Measurements from ENCODE around the gene TNFAIP1. TPM values are rescaled to one million over a fixed set of nuclear protein-coding genes. Genes with fewer than 3 reads are reported as not detected.
"Not testable (repeated sequence)": the region's sequence is repeated elsewhere in the genome, so short reads cannot be mapped to it uniquely, and the experiment has no call there.

Gene TNFAIP1, protein sequence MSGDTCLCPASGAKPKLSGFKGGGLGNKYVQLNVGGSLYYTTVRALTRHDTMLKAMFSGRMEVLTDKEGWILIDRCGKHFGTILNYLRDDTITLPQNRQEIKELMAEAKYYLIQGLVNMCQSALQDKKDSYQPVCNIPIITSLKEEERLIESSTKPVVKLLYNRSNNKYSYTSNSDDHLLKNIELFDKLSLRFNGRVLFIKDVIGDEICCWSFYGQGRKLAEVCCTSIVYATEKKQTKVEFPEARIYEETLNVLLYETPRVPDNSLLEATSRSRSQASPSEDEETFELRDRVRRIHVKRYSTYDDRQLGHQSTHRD
- 18.0 and 19.7 TPM in 2 replicates for total RNA-seq (2014; rRNA removed)
- polyA plus RNA-seq (2012), result 24.3 TPM

- DNase-seq (ENCODE audit: low read depth), result peak; percentile 100
Measured at GRCh38 chr17:28335201-28335958, at the start of gene TNFAIP1, which contains the start of gene IFT20. TSS of gene TNFAIP1 (plus strand) at chr17:28335761. CDS start at chr17:28339522, 3,761 bp downstream. TSS of gene IFT20 (minus strand) at chr17:28335472. CDS start at chr17:28331985, 3,487 bp downstream.

DNA sequence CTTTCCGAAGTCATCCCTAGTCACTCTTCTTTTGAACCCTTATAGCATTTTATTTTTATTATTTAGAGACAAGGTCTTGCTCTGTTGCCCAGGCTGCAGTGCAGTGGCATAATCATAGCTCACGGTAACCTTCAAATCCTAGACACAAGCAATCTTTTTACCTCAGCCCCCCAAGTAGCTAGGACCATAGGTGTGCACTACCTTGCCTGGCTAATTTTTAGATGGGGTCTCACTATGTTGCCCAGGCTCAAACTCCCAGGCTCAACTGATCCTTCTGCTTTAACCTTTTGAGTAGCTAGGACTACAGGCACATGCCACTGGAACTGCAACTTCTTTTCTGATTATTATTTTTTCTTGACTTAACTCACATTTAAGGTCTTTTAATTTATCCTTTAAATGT, 49.6 kb upstream of the TNFAIP1 start:
- DNase-seq (ENCODE audit: low read depth), result no peak

GRCh38 chr17:28290703-28291102, 44.9 kb upstream of the TNFAIP1 start:
- DNase-seq (ENCODE audit: low read depth), result no peak

DNA sequence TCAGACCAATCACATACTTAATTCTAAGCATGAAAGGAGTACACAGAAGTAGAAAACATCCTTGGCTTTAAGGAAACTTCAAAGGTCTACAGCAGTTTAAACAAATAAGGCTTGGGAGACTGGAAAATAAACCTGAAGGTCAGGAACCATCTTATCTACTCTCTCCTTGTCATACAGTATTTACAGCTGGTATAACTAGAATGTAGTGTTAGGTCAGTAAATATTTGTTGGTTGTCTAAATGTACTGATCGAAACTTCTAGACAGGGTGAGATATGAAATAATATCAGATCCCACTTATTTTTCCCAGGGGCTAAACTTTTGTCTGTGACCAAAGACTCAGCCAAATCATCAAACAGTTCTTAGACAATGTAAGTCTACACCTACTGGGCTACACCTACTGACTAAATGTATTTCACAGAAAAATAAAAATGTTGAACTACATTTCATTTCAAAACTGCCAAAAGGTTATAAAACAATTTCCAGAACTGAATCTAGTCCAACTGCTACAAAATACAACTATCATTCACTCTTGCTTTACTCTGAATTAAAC, 43.7 kb upstream of the TNFAIP1 start:
- DNase-seq (ENCODE audit: low read depth), result no peak

DNA sequence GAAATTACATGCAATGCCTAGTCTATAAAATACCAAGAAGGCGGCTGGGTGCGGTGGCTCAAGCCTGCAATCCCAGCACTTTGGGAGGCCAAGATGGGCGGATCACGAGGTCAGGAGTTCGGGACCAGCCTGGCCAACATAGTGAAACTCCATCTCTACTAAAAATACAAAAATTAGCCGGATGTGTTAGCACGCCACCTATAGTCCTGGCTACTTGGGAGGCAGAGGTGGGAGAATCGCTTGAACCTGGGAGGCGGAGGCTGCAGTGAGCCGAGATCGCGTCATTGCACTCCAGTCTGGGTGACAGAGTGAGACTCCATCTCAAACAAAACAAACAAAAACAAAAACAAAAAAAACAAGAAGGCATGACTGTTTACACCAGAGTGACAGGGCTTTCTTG, 42.7 kb upstream of the TNFAIP1 start:
- DNase-seq (ENCODE audit: low read depth), result not testable (repeated sequence)

DNA sequence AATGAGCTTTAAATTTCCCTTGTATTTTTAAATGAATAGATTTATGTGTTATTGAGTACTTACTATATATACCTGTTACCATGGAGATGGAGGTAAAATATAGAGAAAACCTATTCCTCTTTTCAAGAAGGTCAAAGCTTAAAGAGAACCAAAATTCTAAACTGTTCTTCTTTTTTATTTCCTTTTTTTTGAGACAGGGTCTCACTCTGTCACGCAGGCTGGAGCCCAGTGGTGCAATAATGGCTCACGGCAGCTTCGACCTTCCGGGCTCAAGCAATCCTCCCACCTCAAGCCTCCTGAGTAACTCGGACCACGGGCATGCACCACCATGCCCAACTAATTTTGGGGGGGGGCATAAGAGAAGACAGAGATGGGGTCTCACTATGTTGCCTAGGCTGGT, 41.6 kb upstream of the TNFAIP1 start:
- no peak for DNase-seq (ENCODE audit: low read depth)

GRCh38 chr17:28295677-28296578, 39.6 kb upstream of the TNFAIP1 start:
- DNase-seq (ENCODE audit: low read depth), result no peak

- no peak for DNase-seq (ENCODE audit: low read depth)
Measured at GRCh38 chr17:28298449-28298848, 37.1 kb upstream of the TNFAIP1 start.

- no peak for DNase-seq (ENCODE audit: low read depth)
Measured at GRCh38 chr17:28306954-28307401, 28.6 kb upstream of the TNFAIP1 start.

DNA sequence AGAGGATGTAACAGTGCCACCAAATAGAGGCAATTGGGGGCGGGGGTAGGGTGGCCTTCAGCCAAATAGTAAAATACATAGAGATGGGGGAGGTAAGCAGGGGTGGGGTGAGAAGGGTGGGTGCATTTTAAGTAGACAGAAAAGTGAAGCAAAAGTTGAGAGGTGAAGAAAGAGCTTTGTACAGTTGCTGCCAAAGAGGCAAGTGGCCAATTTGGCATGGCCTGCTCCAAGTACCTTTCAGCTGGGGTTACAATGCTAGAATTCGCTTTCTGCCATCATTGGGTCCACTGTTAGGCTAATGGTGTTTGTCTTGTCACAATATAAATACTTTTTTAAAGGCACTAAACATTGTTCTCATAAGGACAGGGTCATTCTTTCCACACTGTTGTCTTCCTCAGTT, 21.7 kb upstream of the TNFAIP1 start:
- no peak for DNase-seq (ENCODE audit: low read depth)

- DNase-seq (ENCODE audit: low read depth), result no peak
Measured at GRCh38 chr17:28315846-28316705, 19.5 kb upstream of the TNFAIP1 start.

DNA sequence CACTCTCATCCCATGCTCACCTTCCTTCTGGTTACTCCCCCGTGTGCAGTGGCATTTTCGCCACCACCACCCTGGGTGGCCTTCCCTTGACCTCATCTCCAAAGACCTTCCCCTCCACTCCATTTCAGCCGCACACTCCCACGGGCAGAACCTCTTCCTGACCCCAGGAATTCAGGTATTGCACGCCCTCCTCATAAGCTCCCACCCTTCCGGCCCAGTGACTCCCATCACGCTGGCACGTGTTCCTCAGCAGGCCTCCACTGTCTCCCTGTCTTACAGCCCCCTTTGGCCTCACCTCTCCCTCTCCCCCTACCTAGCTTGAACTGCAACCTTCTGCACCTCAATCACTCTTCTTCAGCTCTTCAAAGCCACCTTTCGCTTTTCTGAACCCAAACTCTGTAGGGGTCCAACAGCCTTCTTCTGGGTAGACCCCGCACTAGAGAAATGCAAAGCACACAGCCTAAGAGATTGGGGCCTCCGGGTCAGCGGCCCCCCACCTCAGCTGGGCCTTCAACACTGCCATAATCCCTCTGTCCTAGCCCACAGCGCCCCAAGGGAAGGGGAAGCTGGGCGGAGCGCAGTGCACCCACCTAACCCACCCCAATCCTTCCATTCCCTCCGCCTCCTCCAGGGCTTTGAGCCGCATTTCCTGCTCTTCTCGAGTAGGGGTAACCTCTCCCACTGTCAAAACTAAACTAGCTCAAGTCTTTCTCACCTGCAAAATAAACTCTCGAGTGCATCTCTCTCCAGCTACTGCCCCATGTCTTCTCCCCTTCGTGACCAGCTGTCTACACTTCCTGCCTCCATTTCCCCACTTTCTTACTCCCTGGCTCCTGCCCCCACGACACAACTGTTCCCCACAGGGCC, 18.2 kb upstream of the TNFAIP1 start:
- DNase-seq (ENCODE audit: low read depth), result no peak

GRCh38 chr17:28317966-28318758, 17.4 kb upstream of the TNFAIP1 start:
- DNase-seq (ENCODE audit: low read depth), result no peak

DNA sequence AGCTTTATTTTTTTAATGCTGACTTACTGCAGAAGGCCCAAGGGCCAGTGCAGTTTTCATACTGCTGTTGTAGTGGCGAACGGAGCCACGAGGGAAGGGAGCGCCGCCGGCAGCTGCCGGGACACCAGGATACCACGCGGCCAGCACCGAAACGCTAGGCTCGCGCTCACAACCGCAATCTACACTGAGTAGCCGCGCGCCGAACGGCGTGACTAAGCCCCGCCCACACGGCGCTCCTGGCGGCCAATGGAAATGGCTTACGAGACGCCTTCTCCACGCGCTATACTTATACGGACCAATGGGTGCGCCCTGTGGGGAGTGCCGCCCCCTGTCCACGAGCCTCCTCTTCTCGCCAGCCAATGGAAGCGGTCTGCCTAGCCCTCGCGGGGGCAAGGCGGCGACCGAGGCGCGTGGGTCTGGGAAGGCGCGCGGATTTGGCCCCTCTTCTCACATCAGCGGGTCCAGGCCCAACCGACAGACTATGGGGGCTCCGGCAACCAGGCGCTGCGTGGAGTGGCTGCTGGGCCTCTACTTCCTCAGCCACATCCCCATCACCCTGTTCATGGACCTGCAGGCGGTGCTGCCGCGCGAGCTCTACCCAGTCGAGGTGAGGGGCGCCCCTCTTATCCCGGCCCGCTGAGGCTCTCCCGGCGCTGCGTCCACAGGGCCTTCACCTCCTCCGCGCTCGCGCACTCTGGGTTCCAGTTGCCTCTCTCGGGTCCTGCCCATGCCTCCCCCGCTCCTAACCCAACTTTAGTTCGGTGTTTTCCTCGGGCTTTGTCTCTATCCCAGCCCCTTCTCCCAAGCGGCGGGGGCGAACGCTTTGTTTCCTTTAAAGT, 16.6 kb upstream of the TNFAIP1 start, which contains the start of gene TMEM97:
Gene TMEM97, plus strand, starts transcription at position 442 of the 839 bp plus-strand sequence. Its CDS starts 40 bp downstream, at position 482.
- DNase-seq (ENCODE audit: low read depth), result peak; percentile 96

GRCh38 chr17:28319598-28319935, 16.0 kb upstream of the TNFAIP1 start:
- no peak for DNase-seq (ENCODE audit: low read depth)

- no peak for DNase-seq (ENCODE audit: low read depth)
Measured at GRCh38 chr17:28320215-28321061, 15.1 kb upstream of the TNFAIP1 start.
